GM13977 (cell line): ENCODE measurements around the gene PDPK1.

ENCODE experiments used
- DNase-seq: peaks from one replicate; pipeline ENCODE4 v3.0.0; 2012; ENCODE audit warnings: low spot score
- CTCF ChIP-seq: IDR thresholded peaks from 2 replicates; pipeline ENCODE4 v1.5.1; 2012; ENCODE audit warnings: mild to moderate bottlenecking, control low read depth; ENCODE audit not compliant: insufficient read depth; ENCODE audit errors: extremely low read depth, missing control alignments
- in situ Hi-C: fragments of 300-500 bp; cut with MboI; formaldehyde crosslinking; loops from one replicate; pipeline ENCODE4 v1.12.0; 2022; ENCODE audit warnings: low sequenced_read_pairs, low pct_unique_long_range_greater_than_20kb, mixed read lengths, inconsistent platforms; ENCODE audit not compliant: unreplicated experiment

The PDPK1 gene

DNA sequence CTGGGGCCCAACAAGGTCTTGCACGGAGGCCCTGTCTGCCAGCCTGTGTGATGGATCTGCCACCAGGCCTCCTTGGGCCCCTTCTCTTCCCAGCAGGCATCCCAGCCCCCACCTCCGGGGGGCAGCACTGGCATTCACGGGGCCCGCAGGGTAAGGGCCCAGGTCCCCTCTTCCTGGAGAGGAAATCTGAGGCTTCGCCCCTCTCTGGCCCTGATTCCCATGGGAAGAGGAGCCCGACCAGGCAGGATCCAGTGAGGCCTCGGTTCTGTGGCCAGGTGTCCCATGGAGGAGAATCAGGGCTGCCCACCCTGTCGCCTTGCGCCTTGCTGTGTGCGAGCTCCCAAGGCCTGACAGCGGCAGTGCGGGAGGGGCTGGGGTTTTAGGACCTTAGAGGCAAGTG is 48.4 kb downstream of the PDPK1 start:
- in situ Hi-C loops, result no loop called here
- no peak for DNase-seq
- peak; percentile 27 for TF ChIP-seq CTCF

- in situ Hi-C loops, result no loop called here
- TF ChIP-seq CTCF, result no peak
- no peak for DNase-seq
These were observed 49.2 kb downstream of the PDPK1 start for GRCh38 chr16:2586901-2587480.

GRCh38 chr16:2587891-2588565 is 50.2 kb downstream of the PDPK1 start:
- DNase-seq, result no peak
- in situ Hi-C loops, result no loop called here
- no peak for TF ChIP-seq CTCF

GRCh38 chr16:2591476-2592240 is 53.8 kb downstream of the PDPK1 start:
- in situ Hi-C loops, result no loop called here
- no peak for TF ChIP-seq CTCF
- DNase-seq, result no peak

DNA sequence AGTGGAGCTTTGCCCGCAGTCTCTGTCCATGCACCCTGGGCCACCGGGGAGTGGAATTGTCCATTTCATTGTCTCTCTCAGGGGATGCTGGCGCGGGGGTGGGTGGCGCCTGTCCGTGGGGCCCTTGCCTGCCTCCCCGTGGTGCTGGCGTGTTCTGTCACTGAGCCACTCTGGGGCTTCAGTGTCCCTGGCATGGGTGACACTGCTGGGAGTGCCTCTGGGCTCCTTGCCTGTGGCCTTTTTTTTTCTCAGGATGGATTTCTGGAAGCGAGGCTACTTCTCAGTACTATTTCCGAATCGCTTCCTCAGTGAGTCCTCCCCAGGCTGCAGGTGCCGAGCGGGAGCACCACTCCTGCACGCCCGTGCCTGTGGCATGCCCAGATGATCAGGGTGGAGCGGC is 55.0 kb downstream of the PDPK1 start:
- DNase-seq, result no peak
- in situ Hi-C loops, result no loop called here
- no peak for TF ChIP-seq CTCF

- no peak for TF ChIP-seq CTCF
- no peak for DNase-seq
- in situ Hi-C loops, result no loop called here
These were observed 57.8 kb downstream of the PDPK1 start for GRCh38 chr16:2595393-2596205.
